HepG2 (cell line): ENCODE measurements around the gene PPIG. TPM values are rescaled to one million over a fixed set of nuclear protein-coding genes. Genes with fewer than 3 reads are reported as not detected.
A peak's percentile ranks its signal among the peaks of the same experiment; 100 is the strongest.

Source experiments
- ATF7 ChIP-seq, 2 experiments: fragments of 450-650 bp in 1 of 2; sonication (generic) in 1 of 2; formaldehyde crosslinking in 1 of 2; IDR thresholded peaks; 2 replicates each; pipeline versions ENCODE4 v1.4.0 to v1.6.1; 2016 to 2020; ENCODE audit warnings: antibody characterized with exemption in 1 of 2, mild to moderate bottlenecking in 1 of 2, missing genetic modification reagents in 1 of 2
- CEBPZ ChIP-seq: IDR thresholded peaks from 2 replicates; pipeline ENCODE4 v1.6.1; 2012; ENCODE audit warnings: low read length, improper control_type of control experiment
- FOSL1 ChIP-seq: sonication (generic); formaldehyde crosslinking; IDR thresholded peaks from 2 replicates; pipeline ENCODE4 v1.9.0; 2021; ENCODE audit warnings: missing genetic modification reagents, borderline replicate concordance
- FOXA1 ChIP-seq, 2 experiments: fragments of 450-650 bp in 1 of 2; sonication (generic) in 1 of 2; formaldehyde crosslinking in 1 of 2; IDR thresholded peaks; 2 replicates each; pipeline versions ENCODE4 v1.4.0 to v1.6.1; 2016 to 2020; ENCODE audit warnings: missing genetic modification reagents in 1 of 2
- GPN1 ChIP-seq: sonication (generic); formaldehyde crosslinking; IDR thresholded peaks from 2 replicates; pipeline ENCODE4 v1.5.1; 2020; ENCODE audit warnings: missing genetic modification reagents, borderline replicate concordance
- HNRNPL ChIP-seq: fragments of 200-400 bp; formaldehyde crosslinking; IDR thresholded peaks from 2 replicates; pipeline ENCODE4 v1.6.1; 2017; ENCODE audit warnings: mild to moderate bottlenecking, low read depth, low read length
- IRF2 ChIP-seq: IDR thresholded peaks from 2 replicates; pipeline ENCODE4 v1.6.1; 2018; ENCODE audit warnings: missing genetic modification reagents, missing compliant biosample characterization
- LCORL ChIP-seq, 2 experiments: fragments of 450-650 bp in 1 of 2; sonication (generic) in 1 of 2; formaldehyde crosslinking in 1 of 2; IDR thresholded peaks; 2 replicates each; pipeline versions ENCODE4 v1.5.0 to v1.6.1; 2017 to 2020; ENCODE audit warnings: antibody characterized with exemption in 1 of 2, missing genetic modification reagents in 1 of 2
- MEF2D ChIP-seq: sonication (generic); formaldehyde crosslinking; IDR thresholded peaks from 2 replicates; pipeline ENCODE4 v1.5.1; 2020; ENCODE audit warnings: mild to moderate bottlenecking, missing genetic modification reagents
- MXD4 ChIP-seq: IDR thresholded peaks from 2 replicates; pipeline ENCODE4 v1.6.1; 2016; ENCODE audit warnings: mild to moderate bottlenecking, missing biosample characterization, missing genetic modification reagents
- MZF1 ChIP-seq: sonication (generic); formaldehyde crosslinking; IDR thresholded peaks from 2 replicates; pipeline ENCODE4 v1.8.1; 2023; ENCODE audit warnings: mild to moderate bottlenecking, missing genetic modification reagents, borderline replicate concordance
- PRDM4 ChIP-seq: sonication (generic); formaldehyde crosslinking; IDR thresholded peaks from 2 replicates; pipeline ENCODE4 v1.9.0; 2021; ENCODE audit warnings: missing genetic modification reagents, borderline replicate concordance
- PTBP1 ChIP-seq: fragments of 200-400 bp; formaldehyde crosslinking; IDR thresholded peaks from 2 replicates; pipeline ENCODE4 v1.6.1; 2018; ENCODE audit warnings: low read length, low read depth; ENCODE audit not compliant: poor library complexity, severe bottlenecking
- STAT5B ChIP-seq: sonication (generic); formaldehyde crosslinking; IDR thresholded peaks from 2 replicates; pipeline ENCODE4 v1.4.0; 2020; ENCODE audit warnings: missing genetic modification reagents
- TBX2 ChIP-seq: sonication (generic); formaldehyde crosslinking; IDR thresholded peaks from 2 replicates; pipeline ENCODE4 v1.5.0; 2020; ENCODE audit warnings: missing genetic modification reagents, mild to moderate bottlenecking, borderline replicate concordance
- YEATS2 ChIP-seq: sonication (generic); formaldehyde crosslinking; IDR thresholded peaks from 2 replicates; pipeline ENCODE4 v1.4.0; 2020; ENCODE audit warnings: missing genetic modification reagents, borderline replicate concordance
- ZNF24 ChIP-seq: fragments of 450-650 bp; IDR thresholded peaks from 2 replicates; pipeline ENCODE4 v1.6.1; 2017; ENCODE audit warnings: antibody characterized with exemption, mild to moderate bottlenecking
- ZNF569 ChIP-seq: sonication (generic); formaldehyde crosslinking; IDR thresholded peaks from 2 replicates; pipeline ENCODE4 v1.5.0; 2020; ENCODE audit warnings: mild to moderate bottlenecking, missing genetic modification reagents, moderate library complexity, borderline replicate concordance
- ZNF597 ChIP-seq: sonication (generic); formaldehyde crosslinking; IDR thresholded peaks from 2 replicates; pipeline ENCODE4 v1.5.0; 2020; ENCODE audit warnings: missing genetic modification reagents
- ZNF781 ChIP-seq: sonication (generic); formaldehyde crosslinking; IDR thresholded peaks from 2 replicates; pipeline ENCODE4 v1.5.1; 2020; ENCODE audit warnings: borderline replicate concordance, mild to moderate bottlenecking, missing genetic modification reagents; ENCODE audit errors: not compliant biosample characterization
- ZNF788 ChIP-seq: sonication (generic); formaldehyde crosslinking; IDR thresholded peaks from 2 replicates; pipeline ENCODE4 v1.5.0; 2020; ENCODE audit warnings: mild to moderate bottlenecking, missing genetic modification reagents, borderline replicate concordance
- polyA plus RNA-seq, 8 experiments: library from polyadenylated mRNA; depleted of rRNA in 3 of 8; stranded (reverse) in 7 of 8; unstranded in 1 of 8; fragments of >200 nt; fragmentation: Illumina TruSeq in 4 of 8; extraction: Trizol in 4 of 8; gene quantifications; 2 replicates each; pipeline versions ENCODE4 v1.2.1 to v1.2.3, GENCODE V29; 2011 to 2016; ENCODE audit warnings: low read depth in 4 of 8, missing spikeins in 1 of 8, mixed read lengths in 1 of 8; ENCODE audit not compliant: insufficient read depth in 1 of 8
- total RNA-seq, 5 experiments: library from RNA; depleted of rRNA; stranded (reverse); fragments of >200 nt; fragmentation: Illumina TruSeq; extraction: Trizol; gene quantifications; 2 replicates each; pipeline ENCODE4 v1.2.3, GENCODE V29; 2016; ENCODE audit warnings: low read depth in 1 of 5

Gene PPIG
- total and polyA plus RNA-seq, 2 of the 13 experiments (the other 11 are each of a cell fraction or from before 2014, with no cell fraction given): 31.3 to 81.0 TPM

- TF ChIP-seq ZNF597: no peak
- no peak; the same call in 1 of the 2 replicates for TF ChIP-seq MZF1 (CRISPR knock-in tag)
- peak; percentile 73; the same call in 1 of the 2 replicates for TF ChIP-seq GPN1
- TF ChIP-seq ATF7 (IDR thresholded peaks at IDR 0.05): peak; percentile 24; the same call in 1 of the 2 replicates
- peak; percentile 92 for TF ChIP-seq ATF7 (CRISPR knock-in tag; IDR thresholded peaks at IDR 0.05)
- peak; percentile 96 for TF ChIP-seq IRF2
- TF ChIP-seq MEF2D (CRISPR knock-in tag): peak; percentile 90
- TF ChIP-seq ZNF788 (CRISPR knock-in tag): peak; percentile 95; the same call in 1 of the 2 replicates
- peak; percentile 98 for TF ChIP-seq YEATS2 (CRISPR knock-in tag)
- TF ChIP-seq STAT5B: 0 out of 2 replicates have a peak, but pooled peaks have one; percentile 48
- peak; percentile 90 for TF ChIP-seq TBX2 (CRISPR knock-in tag)
- TF ChIP-seq FOXA1 (IDR thresholded peaks at IDR 0.05): no peak
- TF ChIP-seq FOXA1 (CRISPR knock-in tag; IDR thresholded peaks at IDR 0.05): peak; percentile 59; the same call in 1 of the 2 replicates
- no peak for TF ChIP-seq FOSL1 (CRISPR knock-in tag)
- peak; percentile 63; the same call in 1 of the 2 replicates for TF ChIP-seq HNRNPL
- TF ChIP-seq ZNF781: peak; percentile 69
- TF ChIP-seq MXD4 (CRISPR knock-in tag): peak; percentile 91
- TF ChIP-seq ZNF569 (CRISPR knock-in tag): no peak
- TF ChIP-seq PRDM4: no peak
- peak; percentile 13; the same call in 1 of the 2 replicates for TF ChIP-seq LCORL (IDR thresholded peaks at IDR 0.05)
- peak; percentile 84 for TF ChIP-seq LCORL (CRISPR knock-in tag; IDR thresholded peaks at IDR 0.05)
- TF ChIP-seq ZNF24: 0 out of 2 replicates have a peak, but pooled peaks have one; percentile 16
- TF ChIP-seq PTBP1: no peak
- no peak for TF ChIP-seq CEBPZ
Observed at GRCh38 chr2:169584005-169584877, at the start of gene PPIG (continued).
